Measurements from ENCODE around the gene MATN4.

Gene MATN4

DNA sequence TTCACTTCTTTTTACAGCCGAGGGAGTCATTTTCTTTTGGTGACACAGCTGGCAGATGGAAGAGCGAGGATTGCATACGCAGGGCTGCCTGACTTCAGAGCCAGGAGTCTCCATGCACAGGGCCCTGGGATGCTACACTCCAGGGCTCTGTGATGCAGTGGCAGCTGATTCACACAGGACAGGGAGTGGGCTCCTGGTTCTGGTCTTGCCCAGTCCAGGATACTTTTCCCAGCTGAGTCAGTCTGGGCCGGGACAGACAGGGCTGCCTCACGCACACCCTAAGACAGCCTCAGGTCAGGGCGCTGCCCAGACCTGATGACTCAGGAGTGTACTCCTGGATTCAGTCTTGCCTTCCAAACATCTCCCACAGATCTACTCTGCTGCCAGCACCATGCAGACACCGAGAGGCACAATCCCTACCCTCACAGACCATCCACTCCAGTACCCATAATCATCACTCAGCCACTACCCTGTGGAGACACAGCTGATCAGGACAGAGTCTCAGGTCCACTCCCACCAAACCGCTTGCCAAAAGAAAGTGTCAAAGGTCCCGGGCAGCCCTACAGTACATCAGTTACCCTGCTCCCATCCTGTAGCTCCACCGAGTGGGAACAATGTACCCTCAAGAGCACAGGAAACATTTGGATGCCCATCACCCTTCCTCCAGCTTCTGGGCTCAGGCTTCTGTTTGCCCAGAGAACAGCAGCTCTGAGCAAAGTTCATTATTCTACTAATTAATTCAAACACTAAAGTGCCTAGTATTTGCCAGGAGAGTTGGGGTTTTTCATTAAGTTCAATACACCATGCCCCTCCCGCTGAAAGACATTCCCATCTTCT is 28.6 kb upstream of the MATN4 start:
- no peaks in the 10 kb centered on the region for H3K4me1 ChIP-seq (ENCODE audit: insufficient read depth, low read length)

DNA sequence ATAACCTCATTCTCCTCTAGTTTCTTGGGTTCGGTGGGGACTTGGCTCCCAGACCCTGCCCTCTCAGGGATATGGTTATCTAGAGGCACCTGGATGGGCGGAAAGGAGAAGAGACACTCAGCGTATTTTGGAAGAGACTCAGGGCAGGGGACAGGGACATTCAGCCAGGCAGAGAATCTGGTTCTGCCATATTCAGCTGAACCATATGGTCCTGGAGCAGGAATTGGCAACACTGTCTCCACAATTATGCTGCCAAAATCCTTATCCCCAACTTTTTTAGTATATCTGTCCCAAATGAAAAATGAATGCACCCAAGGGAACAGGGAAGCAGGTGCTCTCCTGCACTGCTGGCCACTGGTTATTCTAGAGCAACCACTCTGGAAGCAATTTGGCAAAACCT is 22.4 kb upstream of the MATN4 start:
- Histone ChIP-seq H3K36me3 (ENCODE audit: insufficient read depth, low read length) (no peaks in the 10 kb centered on the region), H2AFZ (ENCODE audit: low read depth, low read length) (no peak overlapping the region), H3K27ac (ENCODE audit: low read length) (no peak overlapping the region), H3K27me3 (ENCODE audit: insufficient read depth, low read length, poor library complexity) (peaks cover 4% of the 10 kb centered on the region), H3K4me1 (ENCODE audit: insufficient read depth, low read length) (no peaks in the 10 kb centered on the region), H3K4me2 (ENCODE audit: insufficient read depth, low read length) (no peak overlapping the region), H3K9me3 (ENCODE audit: insufficient read depth, low read length, severe bottlenecking) (no peaks in the 10 kb centered on the region), H3K9ac (ENCODE audit: low read depth, low read length) (no peak overlapping the region), H3K79me2 (ENCODE audit: insufficient read depth, low read length) (no peaks in the 10 kb centered on the region), H4K20me1 (ENCODE audit: insufficient read depth, low read length) (no peaks in the 10 kb centered on the region), H3K4me3 (ENCODE audit: low read depth in 1 of 2, low read length in 2 of 2) (no peak overlapping the region)
- ATAC-seq (ENCODE audit: insufficient read depth, low read depth), result no peak
- DNase-seq, result no peak
- no peak for TF ChIP-seq EZH2 (IDR thresholded peaks at IDR 0.05; ENCODE audit: borderline replicate concordance, low read depth, low read length, severe bottlenecking)
- TF ChIP-seq, protein P1, sequence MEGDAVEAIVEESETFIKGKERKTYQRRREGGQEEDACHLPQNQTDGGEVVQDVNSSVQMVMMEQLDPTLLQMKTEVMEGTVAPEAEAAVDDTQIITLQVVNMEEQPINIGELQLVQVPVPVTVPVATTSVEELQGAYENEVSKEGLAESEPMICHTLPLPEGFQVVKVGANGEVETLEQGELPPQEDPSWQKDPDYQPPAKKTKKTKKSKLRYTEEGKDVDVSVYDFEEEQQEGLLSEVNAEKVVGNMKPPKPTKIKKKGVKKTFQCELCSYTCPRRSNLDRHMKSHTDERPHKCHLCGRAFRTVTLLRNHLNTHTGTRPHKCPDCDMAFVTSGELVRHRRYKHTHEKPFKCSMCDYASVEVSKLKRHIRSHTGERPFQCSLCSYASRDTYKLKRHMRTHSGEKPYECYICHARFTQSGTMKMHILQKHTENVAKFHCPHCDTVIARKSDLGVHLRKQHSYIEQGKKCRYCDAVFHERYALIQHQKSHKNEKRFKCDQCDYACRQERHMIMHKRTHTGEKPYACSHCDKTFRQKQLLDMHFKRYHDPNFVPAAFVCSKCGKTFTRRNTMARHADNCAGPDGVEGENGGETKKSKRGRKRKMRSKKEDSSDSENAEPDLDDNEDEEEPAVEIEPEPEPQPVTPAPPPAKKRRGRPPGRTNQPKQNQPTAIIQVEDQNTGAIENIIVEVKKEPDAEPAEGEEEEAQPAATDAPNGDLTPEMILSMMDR (IDR thresholded peaks at IDR 0.05; ENCODE audit: borderline replicate concordance, extremely low read depth, low read length, poor library complexity, severe bottlenecking), result no peak

More for the DNA sequence above, 28.6 kb upstream of the MATN4 start:
- H3K4me2 ChIP-seq (ENCODE audit: insufficient read depth, low read length), result no peak overlapping the region
- no peaks in the 10 kb centered on the region for H3K9me3 ChIP-seq (ENCODE audit: insufficient read depth, low read length, severe bottlenecking)
- no peak for DNase-seq
- no peaks in the 10 kb centered on the region for H3K36me3 ChIP-seq (ENCODE audit: insufficient read depth, low read length)
- no peaks in the 10 kb centered on the region for H4K20me1 ChIP-seq (ENCODE audit: insufficient read depth, low read length)
- H3K4me3 ChIP-seq (ENCODE audit: low read depth in 1 of 2, low read length in 2 of 2), result no peak overlapping the region
- ATAC-seq (ENCODE audit: insufficient read depth, low read depth), result peak; percentile 39; the same call in 2 of the 3 replicates
- TF ChIP-seq, protein P1 (IDR thresholded peaks at IDR 0.05; ENCODE audit: borderline replicate concordance, extremely low read depth, low read length, poor library complexity, severe bottlenecking), result no peak
- no peak for TF ChIP-seq EZH2 (IDR thresholded peaks at IDR 0.05; ENCODE audit: borderline replicate concordance, low read depth, low read length, severe bottlenecking)
- H3K79me2 ChIP-seq (ENCODE audit: insufficient read depth, low read length), result no peaks in the 10 kb centered on the region
- H2AFZ ChIP-seq (ENCODE audit: low read depth, low read length), result no peak overlapping the region
- no peak overlapping the region for H3K9ac ChIP-seq (ENCODE audit: low read depth, low read length)
- peaks cover 28% of the 10 kb centered on the region for H3K27me3 ChIP-seq (ENCODE audit: insufficient read depth, low read length, poor library complexity)
- no peak overlapping the region for H3K27ac ChIP-seq (ENCODE audit: low read length)

DNA sequence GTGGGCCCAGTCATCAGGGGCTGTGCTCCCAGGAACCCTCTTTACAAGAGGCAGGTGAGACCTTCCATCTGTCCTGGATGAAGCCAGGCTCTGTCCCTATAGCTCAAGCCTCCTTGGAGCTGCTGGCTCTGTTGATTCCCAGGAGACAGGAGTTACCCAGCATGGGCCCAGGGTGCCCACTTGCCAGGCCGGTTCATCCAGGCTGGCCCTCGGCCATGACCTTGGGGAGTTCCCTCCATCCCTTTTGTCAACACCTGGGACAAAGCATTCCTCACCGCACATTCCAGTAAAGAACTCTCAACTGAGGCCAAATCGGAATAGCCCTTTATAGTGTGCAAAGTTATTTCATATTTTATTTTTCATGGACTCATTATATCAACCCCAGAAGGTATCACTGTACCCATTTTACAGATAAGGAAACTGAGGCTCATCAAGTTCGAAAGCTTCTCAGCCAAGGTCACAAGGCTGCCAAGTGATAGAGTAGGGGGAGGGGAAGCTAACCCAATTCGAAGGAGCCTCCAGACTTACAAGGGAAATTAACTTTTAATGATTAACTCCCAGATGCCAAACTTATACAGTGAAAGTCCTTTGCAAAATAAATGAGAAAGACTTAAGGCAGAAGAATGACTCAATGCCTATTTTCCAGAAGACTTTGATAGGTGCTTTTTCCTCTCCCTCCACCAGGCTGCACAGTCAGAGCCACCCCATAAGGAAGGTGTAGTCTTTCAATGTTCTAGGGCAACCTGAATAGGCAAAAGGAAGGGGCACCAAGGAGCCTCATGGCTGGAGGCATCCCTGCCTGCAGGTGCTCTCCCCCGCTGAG is 21.6 kb upstream of the MATN4 start:
- H3K4me1 ChIP-seq (ENCODE audit: insufficient read depth, low read length), result no peaks in the 10 kb centered on the region
- ATAC-seq (ENCODE audit: insufficient read depth, low read depth) (no peak), DNase-seq (no peak)
- no peak overlapping the region for H2AFZ ChIP-seq (ENCODE audit: low read depth, low read length)
- H4K20me1 ChIP-seq (ENCODE audit: insufficient read depth, low read length), result no peaks in the 10 kb centered on the region
- TF ChIP-seq, protein P1 (IDR thresholded peaks at IDR 0.05; ENCODE audit: borderline replicate concordance, extremely low read depth, low read length, poor library complexity, severe bottlenecking), result no peak
- no peak for TF ChIP-seq EZH2 (IDR thresholded peaks at IDR 0.05; ENCODE audit: borderline replicate concordance, low read depth, low read length, severe bottlenecking)
- no peaks in the 10 kb centered on the region for H3K9me3 ChIP-seq (ENCODE audit: insufficient read depth, low read length, severe bottlenecking)
- no peak overlapping the region for H3K9ac ChIP-seq (ENCODE audit: low read depth, low read length)
- no peak overlapping the region for H3K27ac ChIP-seq (ENCODE audit: low read length)
- H3K36me3 ChIP-seq (ENCODE audit: insufficient read depth, low read length), result no peaks in the 10 kb centered on the region
- no peaks in the 10 kb centered on the region for H3K79me2 ChIP-seq (ENCODE audit: insufficient read depth, low read length)
- H3K4me3 ChIP-seq (ENCODE audit: low read depth in 1 of 2, low read length in 2 of 2), result no peak overlapping the region
- H3K4me2 ChIP-seq (ENCODE audit: insufficient read depth, low read length), result no peak overlapping the region
- peaks cover 4% of the 10 kb centered on the region for H3K27me3 ChIP-seq (ENCODE audit: insufficient read depth, low read length, poor library complexity)
